ENCODE results near the gene DAAM2. TPM values are rescaled to one million over a fixed set of nuclear protein-coding genes. Genes with fewer than 3 reads are reported as not detected.

The DAAM2 gene
- total and polyA plus RNA-seq, 2 donors, result 1.1 to 4.2 TPM

Other genes with a start within 250 kb of the DAAM2 start
- 0.24 TPM for gene KIF6, start 67.0 kb upstream of the DAAM2 start, total RNA-seq
- 0.37 TPM for gene KIF6, start 67.0 kb upstream of the DAAM2 start, polyA plus RNA-seq
- 1.7 TPM for gene MOCS1, start 142.1 kb downstream of the DAAM2 start, total RNA-seq
- 4.2 TPM for gene MOCS1, start 142.1 kb downstream of the DAAM2 start, polyA plus RNA-seq

Measured in thymus (tissue), 2 donors.